HepG2 (cell line): ENCODE measurements around the gene ARMC8. TPM values are rescaled to one million over a fixed set of nuclear protein-coding genes. Genes with fewer than 3 reads are reported as not detected.
A peak's percentile ranks its signal among the peaks of the same experiment; 100 is the strongest.

ENCODE experiments used
- ARNTL ChIP-seq: sonication (generic); formaldehyde crosslinking; IDR thresholded peaks from 2 replicates; pipeline ENCODE4 v1.4.0; 2020; ENCODE audit warnings: mild to moderate bottlenecking, missing genetic modification reagents
- CC2D1A ChIP-seq: sonication (generic); formaldehyde crosslinking; IDR thresholded peaks from 2 replicates; pipeline ENCODE4 v1.8.1; 2023; ENCODE audit warnings: mild to moderate bottlenecking, missing genetic modification reagents
- EZH2 ChIP-seq: conservative IDR thresholded peaks from 2 replicates; pipeline ENCODE4 v1.6.1; 2012; ENCODE audit warnings: mild to moderate bottlenecking, low read depth, low read length, moderate library complexity
- FOSL1 ChIP-seq: sonication (generic); formaldehyde crosslinking; IDR thresholded peaks from 2 replicates; pipeline ENCODE4 v1.9.0; 2021; ENCODE audit warnings: missing genetic modification reagents, borderline replicate concordance
- GABPB1 ChIP-seq: IDR thresholded peaks from 2 replicates; pipeline ENCODE4 v1.6.1; 2016; ENCODE audit warnings: mild to moderate bottlenecking, missing genetic modification reagents, moderate library complexity, missing compliant biosample characterization
- HNRNPUL1 ChIP-seq: fragments of 200-400 bp; formaldehyde crosslinking; IDR thresholded peaks from 2 replicates; pipeline ENCODE4 v1.6.1; 2017; ENCODE audit warnings: low read depth, mild to moderate bottlenecking, low read length, moderate library complexity
- PHF8 ChIP-seq: sonication (generic); formaldehyde crosslinking; IDR thresholded peaks from 2 replicates; pipeline ENCODE4 v1.5.0; 2020; ENCODE audit warnings: missing genetic modification reagents
- RARA ChIP-seq: IDR thresholded peaks from 2 replicates; pipeline ENCODE4 v1.6.1; 2016; ENCODE audit warnings: missing genetic modification reagents, missing compliant biosample characterization
- RFXAP ChIP-seq: sonication (generic); formaldehyde crosslinking; IDR thresholded peaks from 2 replicates; pipeline ENCODE4 v1.4.0; 2020; ENCODE audit warnings: missing genetic modification reagents, borderline replicate concordance
- SMAD3 ChIP-seq: sonication (generic); formaldehyde crosslinking; IDR thresholded peaks from 2 replicates; pipeline ENCODE4 v1.4.0; 2020; ENCODE audit warnings: missing genetic modification reagents
- TCF7L2 ChIP-seq: IDR thresholded peaks from 2 replicates; pipeline ENCODE4 v1.6.1; 2011; ENCODE audit warnings: mild to moderate bottlenecking, low read depth, low read length, moderate library complexity
- THAP11 ChIP-seq: IDR thresholded peaks from 2 replicates; pipeline ENCODE4 v1.6.1; 2016; ENCODE audit warnings: missing biosample characterization, missing genetic modification reagents
- ZNF10 ChIP-seq: sonication (generic); formaldehyde crosslinking; IDR thresholded peaks from 2 replicates; pipeline ENCODE4 v1.4.0; 2020; ENCODE audit warnings: mild to moderate bottlenecking, low read depth, missing genetic modification reagents, borderline replicate concordance
- ZNF138 ChIP-seq: sonication (generic); formaldehyde crosslinking; IDR thresholded peaks from 2 replicates; pipeline ENCODE4 v1.5.0; 2020; ENCODE audit warnings: mild to moderate bottlenecking, low read depth, missing genetic modification reagents
- ZNF441 ChIP-seq: sonication (generic); formaldehyde crosslinking; IDR thresholded peaks from 2 replicates; pipeline ENCODE4 v1.7.0; 2021; ENCODE audit warnings: missing genetic modification reagents, borderline replicate concordance
- ZNF557 ChIP-seq: sonication (generic); formaldehyde crosslinking; IDR thresholded peaks from 2 replicates; pipeline ENCODE4 v1.4.0; 2020; ENCODE audit warnings: missing genetic modification reagents
- ZNF652 ChIP-seq: IDR thresholded peaks from 2 replicates; pipeline ENCODE4 v1.6.1; 2016; ENCODE audit warnings: low read depth, borderline replicate concordance
- polyA plus RNA-seq, 8 experiments: library from polyadenylated mRNA; depleted of rRNA in 3 of 8; stranded (reverse) in 7 of 8; unstranded in 1 of 8; fragments of >200 nt; fragmentation: Illumina TruSeq in 4 of 8; extraction: Trizol in 4 of 8; gene quantifications; 2 replicates each; pipeline versions ENCODE4 v1.2.1 to v1.2.3, GENCODE V29; 2011 to 2016; ENCODE audit warnings: low read depth in 4 of 8, missing spikeins in 1 of 8, mixed read lengths in 1 of 8; ENCODE audit not compliant: insufficient read depth in 1 of 8
- total RNA-seq, 5 experiments: library from RNA; depleted of rRNA; stranded (reverse); fragments of >200 nt; fragmentation: Illumina TruSeq; extraction: Trizol; gene quantifications; 2 replicates each; pipeline ENCODE4 v1.2.3, GENCODE V29; 2016; ENCODE audit warnings: low read depth in 1 of 5
- TF ChIP-seq, protein P1 (sequence below): sonication (generic); formaldehyde crosslinking; IDR thresholded peaks from 2 replicates; pipeline ENCODE4 v1.5.0; 2020; ENCODE audit warnings: missing genetic modification reagents
- TF ChIP-seq, protein P2 (sequence below): sonication (generic); formaldehyde crosslinking; IDR thresholded peaks from 2 replicates; pipeline ENCODE4 v1.4.0; 2020; ENCODE audit warnings: missing genetic modification reagents
- TF ChIP-seq, protein P3 (sequence below), 2 experiments: fragments of 450-650 bp in 1 of 2; sonication (generic) in 1 of 2; formaldehyde crosslinking; IDR thresholded peaks; 2 replicates each; pipeline versions ENCODE4 v1.5.0 to v1.8.0; 2020 to 2022; ENCODE audit warnings: mild to moderate bottlenecking in 1 of 2, missing genetic modification reagents in 1 of 2
- TF ChIP-seq, protein P4 (sequence below): sonication (generic); formaldehyde crosslinking; IDR thresholded peaks from 2 replicates; pipeline ENCODE4 v1.8.0; 2022; ENCODE audit warnings: low read depth, missing genetic modification reagents
- TF ChIP-seq, protein P5 (sequence below): sonication (generic); formaldehyde crosslinking; IDR thresholded peaks from 2 replicates; pipeline ENCODE4 v1.4.0; 2020; ENCODE audit warnings: mild to moderate bottlenecking, missing genetic modification reagents

ARMC8 gene
- total and polyA plus RNA-seq, 2 of the 13 experiments (the other 11 are each of a cell fraction or from before 2014, with no cell fraction given), result 38.9 to 55.3 TPM

DNA sequence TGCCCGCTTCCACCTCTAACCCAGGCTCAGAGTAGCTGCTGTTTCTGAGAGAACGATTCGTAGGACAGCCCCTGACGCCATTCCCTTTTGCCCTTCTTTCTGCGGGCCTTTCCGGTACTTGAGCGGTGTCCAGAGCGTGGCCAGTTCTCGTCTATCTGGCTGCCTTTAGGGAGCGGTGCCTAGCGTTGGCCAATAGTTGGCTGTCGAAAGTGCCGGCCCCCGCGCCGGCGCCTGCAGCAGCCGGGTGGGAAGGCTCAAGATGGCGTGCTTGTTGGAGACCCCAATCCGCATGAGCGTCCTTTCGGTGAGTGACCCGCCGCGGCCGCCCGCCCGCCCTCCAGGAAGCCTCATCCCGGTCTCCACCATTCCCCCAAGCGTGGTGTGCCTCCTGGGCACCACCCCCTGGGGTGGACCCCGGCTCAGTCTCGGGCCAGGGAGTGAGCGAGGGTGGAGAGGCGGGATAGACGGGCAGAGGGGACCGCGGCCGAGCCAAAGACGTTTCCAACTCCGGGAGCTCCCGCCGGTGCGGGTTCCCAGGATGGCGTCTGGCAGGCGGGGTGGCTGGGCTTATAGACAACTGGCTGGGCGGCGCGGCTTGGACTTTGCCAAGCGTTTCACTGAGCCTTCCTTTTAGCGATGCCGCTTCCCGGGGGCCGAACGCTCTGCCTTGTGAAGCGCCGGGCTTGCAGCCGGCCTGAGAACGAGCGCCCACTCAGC lies at the start of gene ARMC8 (continued):
- TF ChIP-seq EZH2 (no peak), TCF7L2 (no peak), ZNF10 (CRISPR knock-in tag) (no peak), SMAD3 (peak; percentile 66; the same call in 1 of the 2 replicates), PHF8 (CRISPR knock-in tag) (peak; percentile 92), HNRNPUL1 (no peak), GABPB1 (CRISPR knock-in tag) (peak; percentile 84), CC2D1A (CRISPR knock-in tag) (no peak), FOSL1 (no peak), RARA (peak; percentile 5; the same call in 1 of the 2 replicates), ARNTL (CRISPR knock-in tag) (peak; percentile 63), THAP11 (CRISPR knock-in tag) (peak; percentile 87), RFXAP (no peak), ZNF652 (CRISPR knock-in tag) (no peak), ZNF138 (CRISPR knock-in tag) (0 out of 2 replicates have a peak, but pooled peaks have one; percentile 32), ZNF441 (CRISPR knock-in tag) (peak; percentile 80; the same call in 1 of the 2 replicates), ZNF557 (no peak)
- TF ChIP-seq, protein P1, sequence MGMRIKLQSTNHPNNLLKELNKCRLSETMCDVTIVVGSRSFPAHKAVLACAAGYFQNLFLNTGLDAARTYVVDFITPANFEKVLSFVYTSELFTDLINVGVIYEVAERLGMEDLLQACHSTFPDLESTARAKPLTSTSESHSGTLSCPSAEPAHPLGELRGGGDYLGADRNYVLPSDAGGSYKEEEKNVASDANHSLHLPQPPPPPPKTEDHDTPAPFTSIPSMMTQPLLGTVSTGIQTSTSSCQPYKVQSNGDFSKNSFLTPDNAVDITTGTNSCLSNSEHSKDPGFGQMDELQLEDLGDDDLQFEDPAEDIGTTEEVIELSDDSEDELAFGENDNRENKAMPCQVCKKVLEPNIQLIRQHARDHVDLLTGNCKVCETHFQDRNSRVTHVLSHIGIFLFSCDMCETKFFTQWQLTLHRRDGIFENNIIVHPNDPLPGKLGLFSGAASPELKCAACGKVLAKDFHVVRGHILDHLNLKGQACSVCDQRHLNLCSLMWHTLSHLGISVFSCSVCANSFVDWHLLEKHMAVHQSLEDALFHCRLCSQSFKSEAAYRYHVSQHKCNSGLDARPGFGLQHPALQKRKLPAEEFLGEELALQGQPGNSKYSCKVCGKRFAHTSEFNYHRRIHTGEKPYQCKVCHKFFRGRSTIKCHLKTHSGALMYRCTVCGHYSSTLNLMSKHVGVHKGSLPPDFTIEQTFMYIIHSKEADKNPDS (CRISPR knock-in tag), result no peak
- TF ChIP-seq, protein P2, sequence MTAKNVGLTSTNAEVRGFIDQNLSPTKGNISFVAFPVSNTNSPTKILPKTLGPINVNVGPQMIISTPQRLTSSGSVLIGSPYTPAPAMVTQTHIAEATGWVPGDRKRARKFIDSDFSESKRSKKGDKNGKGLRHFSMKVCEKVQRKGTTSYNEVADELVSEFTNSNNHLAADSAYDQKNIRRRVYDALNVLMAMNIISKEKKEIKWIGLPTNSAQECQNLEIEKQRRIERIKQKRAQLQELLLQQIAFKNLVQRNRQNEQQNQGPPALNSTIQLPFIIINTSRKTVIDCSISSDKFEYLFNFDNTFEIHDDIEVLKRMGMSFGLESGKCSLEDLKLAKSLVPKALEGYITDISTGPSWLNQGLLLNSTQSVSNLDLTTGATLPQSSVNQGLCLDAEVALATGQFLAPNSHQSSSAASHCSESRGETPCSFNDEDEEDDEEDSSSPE (CRISPR knock-in tag), result no peak; the same call in 1 of the 2 replicates
- TF ChIP-seq, protein P3, sequence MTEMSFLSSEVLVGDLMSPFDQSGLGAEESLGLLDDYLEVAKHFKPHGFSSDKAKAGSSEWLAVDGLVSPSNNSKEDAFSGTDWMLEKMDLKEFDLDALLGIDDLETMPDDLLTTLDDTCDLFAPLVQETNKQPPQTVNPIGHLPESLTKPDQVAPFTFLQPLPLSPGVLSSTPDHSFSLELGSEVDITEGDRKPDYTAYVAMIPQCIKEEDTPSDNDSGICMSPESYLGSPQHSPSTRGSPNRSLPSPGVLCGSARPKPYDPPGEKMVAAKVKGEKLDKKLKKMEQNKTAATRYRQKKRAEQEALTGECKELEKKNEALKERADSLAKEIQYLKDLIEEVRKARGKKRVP (CRISPR knock-in tag; IDR thresholded peaks at IDR 0.05), result no peak
- TF ChIP-seq, protein P4, sequence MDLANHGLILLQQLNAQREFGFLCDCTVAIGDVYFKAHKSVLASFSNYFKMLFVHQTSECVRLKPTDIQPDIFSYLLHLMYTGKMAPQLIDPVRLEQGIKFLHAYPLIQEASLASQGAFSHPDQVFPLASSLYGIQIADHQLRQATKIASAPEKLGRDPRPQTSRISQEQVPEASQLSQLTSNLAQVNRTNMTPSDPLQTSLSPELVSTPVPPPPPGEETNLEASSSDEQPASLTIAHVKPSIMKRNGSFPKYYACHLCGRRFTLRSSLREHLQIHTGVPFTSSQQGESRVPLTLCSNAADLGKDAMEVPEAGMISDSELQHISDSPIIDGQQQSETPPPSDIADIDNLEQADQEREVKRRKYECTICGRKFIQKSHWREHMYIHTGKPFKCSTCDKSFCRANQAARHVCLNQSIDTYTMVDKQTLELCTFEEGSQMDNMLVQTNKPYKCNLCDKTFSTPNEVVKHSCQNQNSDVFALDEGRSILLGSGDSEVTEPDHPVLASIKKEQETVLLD, result no peak
- TF ChIP-seq, protein P5, sequence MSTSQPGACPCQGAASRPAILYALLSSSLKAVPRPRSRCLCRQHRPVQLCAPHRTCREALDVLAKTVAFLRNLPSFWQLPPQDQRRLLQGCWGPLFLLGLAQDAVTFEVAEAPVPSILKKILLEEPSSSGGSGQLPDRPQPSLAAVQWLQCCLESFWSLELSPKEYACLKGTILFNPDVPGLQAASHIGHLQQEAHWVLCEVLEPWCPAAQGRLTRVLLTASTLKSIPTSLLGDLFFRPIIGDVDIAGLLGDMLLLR (CRISPR knock-in tag), result 0 out of 2 replicates have a peak, but pooled peaks have one; percentile 14
